ENCODE measurements around the gene TM4SF18.

TM4SF18 gene

GRCh38 chr3:149284034-149284433 is 49.4 kb downstream of the TM4SF18 start:
- no peak for DNase-seq (ENCODE audit: low read depth)

- no peak for DNase-seq (ENCODE audit: low read depth)
These were observed 50.0 kb downstream of the TM4SF18 start for GRCh38 chr3:149283401-149283800.

- no peak for DNase-seq (ENCODE audit: low read depth)
These were observed 50.6 kb downstream of the TM4SF18 start for GRCh38 chr3:149282836-149283235.

- no peak for DNase-seq (ENCODE audit: low read depth)
These were observed 51.1 kb downstream of the TM4SF18 start for GRCh38 chr3:149282322-149282721.

GRCh38 chr3:149280671-149281349 is 52.6 kb downstream of the TM4SF18 start:
- no peak for DNase-seq (ENCODE audit: low read depth)

- DNase-seq (ENCODE audit: low read depth), result no peak
These were observed 54.5 kb downstream of the TM4SF18 start for GRCh38 chr3:149278911-149279310.

- no peak for DNase-seq (ENCODE audit: low read depth)
These were observed 56.1 kb downstream of the TM4SF18 start for GRCh38 chr3:149277331-149277813.

GRCh38 chr3:149276619-149277018 is 56.8 kb downstream of the TM4SF18 start:
- no peak for DNase-seq (ENCODE audit: low read depth)

- DNase-seq (ENCODE audit: low read depth), result no peak
These were observed 59.2 kb downstream of the TM4SF18 start for GRCh38 chr3:149274220-149274619.

- DNase-seq (ENCODE audit: low read depth), result no peak
These were observed 60.2 kb downstream of the TM4SF18 start for GRCh38 chr3:149273096-149273751.

- no peak for DNase-seq (ENCODE audit: low read depth)
These were observed 61.8 kb downstream of the TM4SF18 start for GRCh38 chr3:149271669-149272068.

- DNase-seq (ENCODE audit: low read depth), result no peak
These were observed 63.3 kb downstream of the TM4SF18 start for GRCh38 chr3:149270180-149270579.

- no peak for DNase-seq (ENCODE audit: low read depth)
These were observed 63.7 kb downstream of the TM4SF18 start for GRCh38 chr3:149269687-149270086.

Measured in T follicular helper cell (primary cell).